Right renal cortex interstitium (tissue), 3 donors: ENCODE measurements around the gene ZNF48. TPM values are rescaled to one million over a fixed set of nuclear protein-coding genes. Genes with fewer than 3 reads are reported as not detected.

ENCODE experiments used
- DNase-seq, 3 donors: peaks; one replicate each; pipeline ENCODE4 v3.0.0-alpha.2; 2013; ENCODE audit warnings: low read depth in 3 of 3, low spot score in 2 of 3
- polyA plus RNA-seq, 3 donors: library from polyadenylated mRNA; unstranded; fragments of 120-200 nt; gene quantifications; one replicate each; pipeline ENCODE4 v1.2.1, GENCODE V29; 2013; ENCODE audit not compliant: insufficient read length in 3 of 3

Gene ZNF48
- polyA plus RNA-seq, result 10 to 100 TPM; 11.7 to 14.1 (median 13.0) TPM

DNA sequence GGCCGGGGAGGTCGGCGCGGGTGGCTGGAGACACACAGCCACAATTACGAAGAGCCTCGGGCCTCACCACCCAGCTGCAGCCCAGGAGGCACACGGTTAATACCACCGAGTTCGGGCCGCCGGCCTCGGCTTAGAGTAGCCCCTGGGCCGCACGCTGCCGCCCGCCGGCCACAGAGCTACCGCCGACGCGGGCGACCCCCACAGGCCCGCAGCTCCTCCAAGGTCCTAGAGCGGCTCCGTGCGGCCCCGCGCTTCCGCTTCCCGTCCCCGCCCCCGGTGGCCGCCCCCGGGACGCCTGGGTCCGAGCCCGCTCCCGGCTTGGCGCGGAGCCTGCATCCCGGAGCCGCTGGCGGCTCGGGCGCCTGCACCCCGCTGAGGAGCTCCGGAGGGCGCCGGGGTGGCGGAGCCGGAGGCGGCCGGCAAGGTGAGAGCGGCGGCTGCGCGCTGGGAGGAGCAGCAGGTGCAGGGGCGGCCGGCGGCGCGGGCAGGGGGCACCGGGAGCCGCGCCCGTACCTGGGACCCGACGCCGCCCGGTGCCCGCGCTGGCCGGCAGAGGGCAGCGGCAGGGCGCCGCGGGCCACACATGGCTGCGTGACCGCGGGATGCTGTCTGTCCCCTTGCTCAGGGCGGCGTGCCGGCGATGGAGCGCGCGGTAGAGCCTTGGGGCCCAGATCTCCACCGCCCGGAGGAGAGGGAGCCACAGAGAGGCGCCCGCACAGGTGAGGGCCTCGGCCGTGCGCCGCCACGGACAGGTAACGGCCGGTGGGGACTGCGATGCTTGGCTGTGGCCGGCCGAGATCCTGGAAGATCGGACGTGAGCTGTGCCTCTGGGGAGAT lies at the start of gene ZNF48:
Gene ZNF48, plus strand, starts transcription at position 266 of the 837 bp plus-strand sequence. Its CDS starts 375 bp downstream, at position 641.
- peak; percentile 73 to 86 (median 83) for DNase-seq

DNA sequence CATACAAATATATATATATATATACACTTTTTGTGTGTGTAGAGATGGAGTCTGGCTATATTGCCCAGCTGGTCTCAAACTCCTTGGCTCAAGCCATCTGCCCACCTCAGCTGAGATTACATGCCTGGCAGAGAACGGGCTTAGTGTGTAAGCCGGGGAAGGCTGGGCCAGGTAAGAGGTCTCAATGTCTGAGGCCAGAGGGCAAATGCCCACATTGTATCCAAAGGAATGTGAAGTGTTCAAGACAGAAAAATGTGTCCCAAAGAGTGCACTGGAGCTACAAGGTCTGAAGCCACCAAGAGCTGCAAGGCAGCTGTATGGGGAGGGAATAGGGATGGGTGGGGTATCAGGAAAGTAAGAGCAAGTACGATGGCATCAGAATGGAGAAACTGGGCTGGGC lies 48.9 kb upstream of the ZNF48 start:
- DNase-seq, result no peak

DNA sequence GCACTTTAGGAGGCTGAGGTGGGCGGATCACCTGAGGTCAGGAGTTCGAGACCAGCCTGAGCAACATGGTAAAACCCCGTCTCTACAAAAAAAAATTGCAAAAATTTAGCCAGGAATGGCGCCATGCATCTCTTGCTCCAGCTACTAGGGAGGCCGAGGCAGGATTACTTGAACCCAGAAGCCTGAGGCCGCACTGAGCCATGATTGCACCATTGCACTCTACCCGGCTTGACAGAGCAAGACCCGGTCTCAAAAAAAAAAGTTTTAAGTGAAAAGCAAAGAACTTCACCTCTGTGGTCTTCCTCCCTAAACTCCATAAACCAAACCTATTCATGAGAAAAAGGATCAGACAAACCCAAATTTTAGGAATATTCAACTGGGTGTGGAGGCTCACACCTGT lies 47.1 kb upstream of the ZNF48 start:
- DNase-seq, result no peak

DNA sequence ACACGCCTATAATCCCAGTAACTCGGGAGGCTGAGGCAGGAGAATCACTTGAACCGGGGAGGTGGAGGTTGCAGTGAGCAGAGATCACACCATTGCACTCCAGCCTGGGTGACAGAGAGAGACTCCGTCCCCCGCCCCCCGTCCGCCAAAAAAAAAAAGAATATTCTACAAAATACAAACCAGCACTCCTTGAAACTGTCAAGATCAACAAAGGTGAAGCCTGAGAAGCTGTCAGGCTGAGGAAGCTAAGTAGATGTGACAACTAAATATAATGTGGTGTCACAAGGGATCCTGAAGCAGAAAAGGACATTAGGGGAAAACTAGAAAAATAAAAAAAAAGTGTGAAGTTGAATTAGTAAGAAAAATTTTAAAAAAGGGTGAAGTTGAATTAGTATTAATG lies 46.3 kb upstream of the ZNF48 start:
- DNase-seq, result no peak

DNA sequence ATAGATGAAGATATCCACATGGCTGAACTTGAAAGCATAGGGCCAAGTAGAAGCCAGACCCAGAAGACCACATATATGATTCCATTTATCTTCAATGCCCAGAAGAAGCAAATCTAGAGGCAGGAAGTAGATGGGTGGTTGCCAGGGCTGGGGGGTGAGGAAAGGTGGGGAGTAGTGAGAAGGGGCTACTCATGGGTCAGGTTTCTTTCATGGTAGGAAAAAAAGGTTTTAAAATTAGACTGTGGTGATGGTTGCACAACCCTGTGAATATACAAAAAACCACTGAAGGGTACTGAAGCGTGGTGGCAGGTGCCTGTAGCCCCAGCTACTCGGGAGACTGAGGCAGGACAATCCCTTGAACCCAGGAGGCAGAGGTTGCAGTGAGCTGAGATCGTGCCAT lies 45.5 kb upstream of the ZNF48 start:
- no peak for DNase-seq

DNA sequence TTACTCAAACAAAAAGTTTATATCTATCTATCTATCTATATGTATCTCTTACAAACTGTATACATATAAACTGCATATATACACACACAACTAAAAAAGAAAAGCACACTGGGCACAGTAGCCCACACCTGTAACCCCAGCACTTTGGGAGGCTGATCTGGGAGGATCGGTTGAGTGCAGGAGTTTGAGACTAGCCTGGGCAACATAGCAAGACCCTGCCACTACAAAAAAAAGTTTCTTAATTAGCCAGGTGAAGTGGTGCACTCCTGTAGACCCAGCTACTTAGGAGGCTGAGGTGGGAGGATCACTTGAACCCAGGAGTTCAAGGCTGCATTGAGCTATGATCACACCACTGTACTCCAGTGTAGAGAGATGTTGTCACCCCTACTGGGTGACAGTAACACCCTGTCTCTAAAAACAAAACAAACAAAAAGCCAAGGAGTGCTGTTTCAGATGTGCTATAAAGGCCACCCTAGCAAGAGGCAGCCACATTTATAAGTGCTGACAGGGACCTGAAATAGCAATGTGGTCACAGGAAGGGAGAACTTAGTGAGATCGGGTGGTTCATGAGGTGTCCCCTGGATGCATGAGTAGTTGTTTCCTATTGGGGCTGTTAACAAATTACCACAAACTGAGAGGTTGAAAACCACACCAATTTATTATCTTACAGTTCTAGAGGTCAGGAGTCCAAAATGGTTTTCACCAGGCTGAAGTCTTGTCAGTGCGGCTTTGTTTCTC lies 44.9 kb upstream of the ZNF48 start:
- DNase-seq, result no peak

DNA sequence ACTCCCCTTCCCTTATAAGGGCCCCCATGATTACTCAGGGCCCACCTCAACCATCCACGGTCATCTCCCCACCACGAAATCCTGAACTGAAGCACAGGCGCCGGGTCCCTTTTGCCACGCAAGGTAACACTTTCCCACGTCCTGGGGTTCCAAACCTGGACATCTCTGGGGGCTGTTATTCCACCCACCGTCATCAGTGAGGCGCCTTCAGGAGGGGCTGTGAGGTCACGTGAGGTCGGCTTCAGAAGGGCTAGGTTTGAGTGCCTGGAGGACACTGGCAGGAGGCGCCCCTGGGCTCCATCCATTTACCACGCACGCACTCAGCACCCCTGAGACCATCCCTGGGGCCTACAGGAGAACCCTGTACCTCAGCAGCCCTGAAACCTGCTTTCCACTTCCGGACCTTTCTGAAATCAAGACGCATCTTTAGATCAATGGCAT lies 44.2 kb upstream of the ZNF48 start:
- DNase-seq, result no peak

DNA sequence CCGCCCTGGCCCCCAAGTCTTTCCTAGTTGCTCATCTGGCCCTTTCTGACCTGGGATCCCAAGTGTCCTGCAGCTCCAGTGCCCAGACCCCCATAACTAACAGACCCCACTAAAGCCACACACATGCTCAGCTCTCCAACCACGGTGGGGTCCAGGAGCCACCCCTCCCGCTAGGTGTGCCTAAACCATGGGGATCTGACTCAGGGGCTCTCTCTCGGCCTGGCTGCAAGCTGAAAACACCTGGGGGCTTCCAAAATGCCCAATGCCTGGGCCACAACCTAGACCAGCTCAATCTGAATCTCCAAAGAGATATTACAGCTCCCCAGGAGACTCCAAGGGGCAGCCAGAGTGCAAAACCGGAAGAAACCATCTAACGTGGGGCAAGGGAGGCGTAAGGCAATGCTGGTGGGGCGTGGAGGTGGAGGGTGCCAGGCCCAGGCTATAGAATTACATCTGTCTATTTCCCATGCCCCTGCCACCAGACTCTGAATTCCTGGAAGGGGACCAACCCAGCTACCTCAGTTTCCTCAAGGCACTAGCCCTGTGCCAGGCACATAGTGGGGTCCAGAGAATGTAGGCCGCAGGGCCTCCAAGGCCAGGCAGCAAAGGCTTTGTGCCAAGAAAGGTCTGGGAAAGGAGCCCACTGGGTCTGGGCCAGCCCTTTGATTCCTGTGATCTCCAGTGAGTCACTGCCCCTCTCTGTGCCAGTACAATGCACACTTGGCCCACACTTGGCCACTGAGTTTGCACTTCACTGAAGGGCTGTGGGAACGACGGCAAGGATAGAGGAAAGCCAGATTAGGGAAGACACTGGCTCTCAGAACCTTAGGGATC lies 43.4 kb upstream of the ZNF48 start:
- no peak for DNase-seq

DNA sequence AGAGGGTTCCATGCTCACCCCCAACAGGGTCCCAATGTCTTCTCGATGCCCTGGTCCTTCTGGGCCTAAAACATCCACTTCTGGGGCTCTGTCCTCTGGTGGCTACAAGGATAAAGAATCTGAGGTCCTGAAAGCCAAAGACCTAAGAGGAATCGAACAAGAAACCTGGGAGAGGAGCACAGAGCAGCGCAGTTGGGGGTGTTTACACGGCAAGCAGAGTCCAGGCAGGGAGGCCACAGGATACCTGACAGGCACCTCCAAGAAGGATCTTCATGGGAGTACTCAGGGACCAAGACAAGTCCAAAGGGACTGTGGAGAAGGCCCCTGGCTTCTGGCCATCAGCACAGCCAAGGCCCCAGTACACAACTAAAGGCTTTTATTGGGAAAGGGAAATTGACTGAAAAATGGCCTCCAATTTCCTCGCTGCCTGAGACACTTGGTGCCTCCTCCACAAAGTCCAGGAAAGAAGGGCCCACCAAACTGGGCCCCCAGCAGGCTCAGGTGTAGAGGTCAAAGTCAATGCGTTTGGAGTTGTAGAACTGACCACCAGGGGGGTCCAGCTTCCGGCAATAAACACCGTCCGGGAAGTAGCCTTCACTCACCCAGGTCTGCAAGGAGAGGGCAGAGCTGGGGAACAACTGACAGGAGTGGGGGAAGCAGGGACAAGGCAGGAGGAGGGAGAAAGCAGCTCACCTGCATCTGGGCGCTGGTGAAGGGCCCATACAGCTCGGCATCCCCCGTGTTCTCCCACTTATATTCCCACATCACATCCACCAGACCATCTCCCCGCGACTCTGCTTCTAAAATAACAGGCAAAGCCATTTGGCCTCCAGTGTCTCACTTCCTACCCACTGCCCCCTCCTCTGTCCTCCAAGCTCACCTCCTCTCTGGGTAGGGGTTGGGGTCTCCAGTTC lies 42.5 kb upstream of the ZNF48 start:
- DNase-seq, result no peak

DNA sequence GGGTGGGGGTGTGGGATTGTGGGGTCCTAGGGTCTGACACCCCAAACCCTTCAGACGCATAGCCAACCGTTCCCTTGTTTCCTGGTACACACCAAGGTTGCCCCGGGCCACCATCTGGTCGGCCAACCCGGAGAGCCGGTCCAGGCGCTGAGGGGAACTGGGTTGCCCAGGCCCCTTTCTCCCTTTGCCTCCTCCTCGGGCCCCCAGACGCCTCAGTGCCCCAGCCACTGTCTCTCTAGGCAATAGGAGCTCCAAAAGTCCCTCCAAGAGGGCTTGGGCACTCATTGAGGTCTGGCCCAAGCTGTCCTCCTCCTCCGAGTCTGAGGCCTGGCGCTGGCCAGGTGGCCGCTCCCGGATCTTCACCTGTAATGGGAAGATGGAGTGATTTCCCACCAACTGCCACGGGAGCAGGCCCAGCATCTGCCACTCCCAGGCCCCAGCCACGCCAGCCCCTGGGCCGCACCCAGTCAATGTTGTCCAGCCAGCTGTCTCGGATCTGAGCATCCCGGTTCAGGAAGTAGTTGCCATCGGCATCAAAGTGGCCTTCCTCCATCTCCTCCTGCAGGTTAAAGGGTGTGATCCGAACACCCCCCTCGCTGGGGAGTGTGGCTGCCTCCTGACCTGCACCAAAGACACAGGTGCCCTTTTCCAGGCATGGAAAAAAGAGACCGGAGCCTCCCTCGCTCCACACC lies 41.6 kb upstream of the ZNF48 start:
- DNase-seq, result no peak

DNA sequence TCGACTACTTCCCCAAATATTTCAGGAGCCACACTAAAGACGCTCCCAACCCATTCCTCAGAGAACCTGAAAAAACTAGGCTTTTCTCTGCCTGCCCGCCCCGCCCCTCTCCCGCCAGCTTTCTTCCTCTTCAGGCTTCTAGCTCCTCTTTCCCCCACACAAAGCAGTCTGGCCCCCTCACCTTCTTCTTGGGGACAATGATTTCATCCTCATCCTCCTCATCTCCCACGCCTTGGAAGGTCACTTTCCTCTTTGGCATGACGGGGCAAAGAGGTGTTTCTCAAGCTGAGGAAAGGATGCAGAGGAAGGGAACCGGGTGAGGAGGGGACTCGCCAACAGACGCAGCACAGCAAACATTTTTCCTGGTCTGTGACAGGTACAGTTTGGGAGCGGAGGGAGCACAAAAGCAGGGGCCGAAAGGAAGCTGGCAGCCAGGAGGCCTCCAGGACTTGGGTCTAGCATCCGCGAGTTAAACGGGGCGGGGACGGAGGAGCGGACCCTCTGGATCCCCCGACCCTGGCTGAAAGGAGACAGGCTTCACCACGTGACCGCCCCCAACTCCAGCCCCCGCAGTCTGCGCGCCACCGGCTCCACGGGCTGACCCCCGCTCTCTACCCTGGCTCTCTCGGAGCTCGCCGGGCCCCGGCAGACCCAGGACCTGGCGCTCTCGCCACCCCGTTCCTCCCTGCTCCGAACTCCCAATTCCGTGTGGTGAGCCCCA lies 40.6 kb upstream of the ZNF48 start:
- no peak for DNase-seq

DNA sequence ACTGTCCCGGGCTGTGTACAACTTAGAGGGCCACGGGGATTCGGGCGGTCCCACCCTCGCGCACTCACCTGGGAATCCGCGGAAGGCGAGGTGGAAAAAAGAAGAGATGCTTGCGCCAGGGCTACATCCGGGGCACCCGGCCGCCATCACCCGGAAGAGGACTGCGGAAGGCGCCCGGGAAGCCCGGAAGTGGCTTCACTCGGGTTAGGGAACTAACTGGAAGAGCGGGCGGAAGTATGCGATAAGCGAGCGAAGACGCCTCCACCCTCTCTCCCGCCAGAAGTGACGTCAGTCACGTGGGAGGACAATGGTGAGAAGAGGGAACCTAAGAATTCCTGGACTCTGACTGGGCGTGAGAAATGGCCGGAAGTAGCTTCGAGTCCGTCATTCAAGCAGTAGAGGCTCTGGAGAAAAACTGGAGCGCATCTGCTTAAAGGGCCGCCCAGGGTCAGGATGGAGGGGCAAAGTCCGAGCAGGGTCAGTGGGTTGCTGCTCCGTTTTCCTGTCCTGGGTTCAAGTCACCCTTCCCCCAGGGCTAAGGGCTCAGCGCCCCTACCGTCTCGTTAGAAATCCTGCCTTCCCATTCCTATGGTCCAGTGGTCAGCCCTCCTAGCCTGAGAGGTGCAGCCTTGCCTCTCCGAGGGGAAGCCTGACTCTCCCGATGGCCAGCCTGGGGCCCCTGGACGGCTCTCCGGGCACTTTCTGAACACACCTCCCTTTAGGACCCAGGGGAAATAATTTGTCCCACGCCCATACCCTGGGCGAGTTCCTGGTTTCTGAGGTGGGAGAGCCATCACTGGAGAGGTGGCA lies 39.9 kb upstream of the ZNF48 start, which contains the start of gene CD2BP2:
Gene CD2BP2, minus strand, starts transcription at position 165 of the 810 bp plus-strand sequence. CDS start 627 bp downstream, outside the sequence.
- DNase-seq, result peak; percentile 98 to 99 (median 99)

DNA sequence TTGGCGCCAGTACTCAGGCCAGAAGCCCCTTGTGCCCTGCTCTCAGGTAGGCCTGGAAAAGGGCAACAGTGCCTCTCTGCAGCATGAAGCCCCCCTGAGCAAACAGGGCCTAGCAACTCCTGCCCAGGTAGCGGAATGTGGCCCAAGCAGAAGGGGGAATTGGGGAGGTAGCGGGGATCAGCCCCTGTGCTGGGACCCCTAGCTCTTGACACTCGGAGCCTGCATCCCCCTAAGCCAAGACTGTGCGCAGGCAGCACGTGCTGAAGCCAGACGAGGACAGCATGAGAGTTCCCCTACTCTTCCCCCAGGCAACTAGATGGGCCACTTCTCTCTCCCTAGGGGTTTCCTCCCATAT lies 39.3 kb upstream of the ZNF48 start:
- no peak for DNase-seq

DNA sequence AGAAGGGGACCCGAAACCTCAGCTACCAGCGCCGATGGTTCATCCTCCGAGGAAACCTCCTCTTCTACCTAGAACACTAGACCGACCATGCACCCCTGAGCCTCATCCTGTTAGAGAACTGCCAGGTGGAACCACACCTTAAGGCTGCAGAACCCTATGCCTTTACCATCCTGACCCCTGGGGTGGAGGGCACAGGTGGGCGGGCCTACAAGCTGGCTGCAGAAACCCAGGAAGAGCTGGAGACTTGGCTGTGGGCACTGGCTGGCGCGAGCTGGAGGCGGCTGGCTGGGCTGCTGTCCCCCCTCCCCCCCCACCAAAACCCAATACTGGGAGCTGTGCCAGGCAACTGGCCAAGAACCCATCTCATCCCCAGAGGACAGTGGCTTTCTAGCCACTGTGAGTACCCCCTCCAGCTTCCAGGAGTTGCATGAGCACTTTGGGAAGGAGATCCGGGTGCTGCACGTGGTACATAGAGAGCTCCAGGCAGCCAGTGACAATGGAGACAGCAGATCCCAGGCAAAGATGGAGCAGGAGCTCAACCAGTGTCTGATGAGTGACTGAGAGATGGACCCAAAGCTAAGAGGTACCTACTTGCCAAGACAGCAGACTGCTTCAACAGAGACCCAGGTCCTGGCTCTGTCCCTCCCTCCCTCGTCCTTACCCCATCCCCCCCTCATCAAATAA lies 38.7 kb upstream of the ZNF48 start:
- no peak for DNase-seq

DNA sequence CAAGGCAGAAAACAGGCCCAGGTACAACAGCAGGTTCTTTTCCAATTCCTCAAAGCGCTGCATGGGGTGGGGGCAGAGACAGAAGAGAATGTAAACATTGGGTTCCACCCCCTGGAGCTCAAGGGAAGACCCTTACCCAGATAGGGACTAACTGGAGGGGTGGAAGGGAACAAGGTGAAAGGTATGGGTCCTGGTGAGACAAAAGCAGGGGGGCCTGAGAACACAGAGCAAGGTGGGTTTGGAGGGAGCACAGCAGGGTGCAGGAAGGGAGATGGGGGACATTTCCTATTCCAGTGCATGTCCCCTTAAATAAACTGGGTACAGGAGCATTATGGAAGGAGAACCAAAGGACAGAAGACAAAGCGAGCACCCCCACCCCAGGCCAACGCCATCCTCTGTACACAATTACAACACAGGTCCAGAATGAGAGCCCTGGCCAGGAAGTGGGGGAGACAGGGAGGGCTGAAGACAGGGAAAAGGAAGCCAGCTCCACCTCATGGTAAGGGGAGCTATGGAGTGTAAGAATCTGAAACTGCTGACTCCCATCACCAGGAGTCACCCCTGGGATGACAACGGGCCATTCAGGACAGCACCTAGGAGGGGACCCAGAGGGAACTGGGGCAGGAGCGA lies 38.0 kb upstream of the ZNF48 start:
- no peak for DNase-seq

DNA sequence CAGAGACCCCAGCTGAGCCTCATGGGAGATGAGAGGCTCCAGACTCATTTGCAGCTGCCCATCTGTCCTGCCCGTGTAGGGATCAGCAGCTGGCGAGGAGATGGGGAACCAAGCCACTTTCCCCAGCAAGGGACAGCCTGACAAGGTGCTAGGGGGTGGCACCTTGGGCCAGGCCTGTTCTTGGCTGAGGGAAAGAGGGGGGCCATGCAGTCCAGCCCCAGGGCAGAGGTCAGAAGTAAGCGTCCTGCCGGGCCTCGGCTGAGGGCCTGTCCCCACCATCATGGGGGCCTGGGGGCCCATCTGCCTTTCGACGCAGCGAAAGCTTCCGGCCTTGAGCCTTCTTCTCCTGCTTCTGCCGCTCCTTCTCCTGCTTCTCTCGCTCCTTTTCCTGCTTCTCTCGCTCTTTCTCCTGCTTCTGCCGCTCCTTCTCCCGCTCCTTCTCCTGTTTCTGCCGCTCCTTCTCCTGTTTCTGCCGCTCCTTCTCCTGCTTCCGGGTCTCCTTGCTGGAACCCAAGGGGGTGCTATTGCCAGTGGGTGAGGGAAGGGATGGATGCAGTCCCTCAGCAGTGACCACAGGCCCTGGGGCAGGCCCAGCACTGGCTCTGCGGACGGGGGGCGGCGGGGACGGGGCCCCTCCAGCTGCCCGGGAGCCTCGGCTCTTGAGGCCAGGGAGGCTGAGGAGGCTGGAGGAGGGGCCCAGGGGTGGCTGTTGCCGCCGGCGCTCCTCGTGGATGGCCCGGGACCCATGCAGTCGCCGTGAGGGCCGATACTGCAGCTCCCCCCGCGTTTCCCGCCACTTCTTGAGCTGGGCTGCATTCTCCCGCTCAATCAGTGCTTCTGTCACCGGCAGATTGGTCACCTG lies 37.3 kb upstream of the ZNF48 start:
- no peak for DNase-seq
